ENCODE measurements around the gene RGS17. TPM values are rescaled to one million over a fixed set of nuclear protein-coding genes. Genes with fewer than 3 reads are reported as not detected.

RGS17 gene
- total and polyA plus RNA-seq, 10 of the 15 experiments (the other 5 are each of a cell fraction or from before 2014, with no cell fraction given), result 0.06 to 0.29 (median 0.14) TPM; not detected in 4

GRCh38 chr6:153069897-153070296 is 61.2 kb downstream of the RGS17 start:
- H3K4me2 ChIP-seq (ENCODE audit: control insufficient read depth, insufficient read depth), result no peak overlapping the region
- BruUV-seq (replicated peaks), result no TSS peak
- TF ChIP-seq, protein P1, sequence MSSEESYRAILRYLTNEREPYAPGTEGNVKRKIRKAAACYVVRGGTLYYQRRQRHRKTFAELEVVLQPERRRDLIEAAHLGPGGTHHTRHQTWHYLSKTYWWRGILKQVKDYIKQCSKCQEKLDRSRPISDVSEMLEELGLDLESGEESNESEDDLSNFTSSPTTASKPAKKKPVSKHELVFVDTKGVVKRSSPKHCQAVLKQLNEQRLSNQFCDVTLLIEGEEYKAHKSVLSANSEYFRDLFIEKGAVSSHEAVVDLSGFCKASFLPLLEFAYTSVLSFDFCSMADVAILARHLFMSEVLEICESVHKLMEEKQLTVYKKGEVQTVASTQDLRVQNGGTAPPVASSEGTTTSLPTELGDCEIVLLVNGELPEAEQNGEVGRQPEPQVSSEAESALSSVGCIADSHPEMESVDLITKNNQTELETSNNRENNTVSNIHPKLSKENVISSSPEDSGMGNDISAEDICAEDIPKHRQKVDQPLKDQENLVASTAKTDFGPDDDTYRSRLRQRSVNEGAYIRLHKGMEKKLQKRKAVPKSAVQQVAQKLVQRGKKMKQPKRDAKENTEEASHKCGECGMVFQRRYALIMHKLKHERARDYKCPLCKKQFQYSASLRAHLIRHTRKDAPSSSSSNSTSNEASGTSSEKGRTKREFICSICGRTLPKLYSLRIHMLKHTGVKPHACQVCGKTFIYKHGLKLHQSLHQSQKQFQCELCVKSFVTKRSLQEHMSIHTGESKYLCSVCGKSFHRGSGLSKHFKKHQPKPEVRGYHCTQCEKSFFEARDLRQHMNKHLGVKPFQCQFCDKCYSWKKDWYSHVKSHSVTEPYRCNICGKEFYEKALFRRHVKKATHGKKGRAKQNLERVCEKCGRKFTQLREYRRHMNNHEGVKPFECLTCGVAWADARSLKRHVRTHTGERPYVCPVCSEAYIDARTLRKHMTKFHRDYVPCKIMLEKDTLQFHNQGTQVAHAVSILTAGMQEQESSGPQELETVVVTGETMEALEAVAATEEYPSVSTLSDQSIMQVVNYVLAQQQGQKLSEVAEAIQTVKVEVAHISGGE (CRISPR knock-in tag; IDR thresholded peaks at IDR 0.05), result no peak
- TF ChIP-seq CHD4 (IDR thresholded peaks at IDR 0.05), result no peak
- TF ChIP-seq PBX3 (IDR thresholded peaks at IDR 0.05; ENCODE audit: insufficient replicate concordance, low read depth, low read length), result no peak
- TF ChIP-seq GATAD2B (conservative IDR thresholded peaks at IDR 0.05; ENCODE audit: low read depth), result no peak
- no peak for TF ChIP-seq IRF5 (IDR thresholded peaks at IDR 0.05; ENCODE audit: borderline replicate concordance)
- no peak for TF ChIP-seq MYC (IDR thresholded peaks at IDR 0.05; ENCODE audit: insufficient read depth, insufficient read length, insufficient replicate concordance, low read length, severe bottlenecking)
- no peak for TF ChIP-seq ZBTB4 (CRISPR knock-in tag; IDR thresholded peaks at IDR 0.05)
- ChIA-PET POLR2A (no interaction called here), SMC1A (ENCODE audit: uncharacterized antibody, unreplicated experiment) (interaction anchor here (0.6 kb wide), 1 partner anchor 9 kb away, joined by 4 read pairs; no protein-coding TSS in a partner anchor), CTCF (interaction anchor here (0.6 kb wide), 1 partner anchor 10 kb away, joined by 3 read pairs; no protein-coding TSS in a partner anchor), RAD21 (ENCODE audit: unreplicated experiment) (no interaction called here)
- no peaks in the 10 kb centered on the region for H3K36me3 ChIP-seq (ENCODE audit: control insufficient read depth in 2 of 2, insufficient read depth in 2 of 2, low read length in 1 of 2)
- no peaks in the 10 kb centered on the region for H3K79me2 ChIP-seq (ENCODE audit: control insufficient read depth, insufficient read depth, low read length)
- no peak for DNase-seq (ENCODE audit: low read depth, low spot score)
- in situ Hi-C loops (cut with MboI), result no loop called here
- H3K9me3 ChIP-seq (replicated peaks; ENCODE audit: control insufficient read depth, insufficient read depth, low read length), result no peaks in the 10 kb centered on the region
- FAIRE-seq, result no peak
- no peak for ATAC-seq
- no peaks in the 10 kb centered on the region for H3K4me1 ChIP-seq (ENCODE audit: control insufficient read depth, insufficient read depth, low read length)
- H3K27me3 ChIP-seq (replicated peaks in 1 of 2; ENCODE audit: control insufficient read depth in 2 of 2, insufficient read depth in 2 of 2, low read length in 1 of 2), result no peaks in the 10 kb centered on the region
- intact Hi-C loops (cut with micrococcal nuclease; ENCODE audit: unreplicated experiment), result no loop called here
- H3K27ac ChIP-seq (ENCODE audit: control insufficient read depth, insufficient read depth), result no peak overlapping the region
- no peak overlapping the region for H3K9ac ChIP-seq (ENCODE audit: control insufficient read depth, insufficient read depth, low read length)
- H4K20me1 ChIP-seq (ENCODE audit: control insufficient read depth, insufficient read depth), result no peaks in the 10 kb centered on the region
- no peak overlapping the region for H2AFZ ChIP-seq (ENCODE audit: control insufficient read depth, low read depth, low read length)
- H3K4me3 ChIP-seq, result no peak overlapping the region
